HEK293 (cell line): Measurements from ENCODE around the gene RPL6.

ENCODE experiments used
- CTCF ChIP-seq: fragments of 450-650 bp; formaldehyde crosslinking; IDR thresholded peaks from 2 replicates; pipeline ENCODE4 v1.5.1; 2016; ENCODE audit warnings: missing biosample characterization, missing genetic modification characterization
- EGR2 ChIP-seq: fragments of 450-650 bp; formaldehyde crosslinking; IDR thresholded peaks from 2 replicates; pipeline ENCODE4 v1.5.1; 2016; ENCODE audit warnings: low read depth, missing biosample characterization, missing genetic modification characterization
- KLF1 ChIP-seq: fragments of 450-650 bp; formaldehyde crosslinking; IDR thresholded peaks from 2 replicates; pipeline ENCODE4 v1.5.1; 2016; ENCODE audit warnings: missing biosample characterization, missing genetic modification characterization
- SALL2 ChIP-seq: fragments of 450-650 bp; formaldehyde crosslinking; IDR thresholded peaks from 2 replicates; pipeline ENCODE4 v1.5.0; 2017; ENCODE audit warnings: missing biosample characterization, mild to moderate bottlenecking, missing genetic modification characterization, borderline replicate concordance
- YY1 ChIP-seq: fragments of 450-650 bp; formaldehyde crosslinking; IDR thresholded peaks from 2 replicates; pipeline ENCODE4 v1.5.1; 2018; ENCODE audit warnings: missing biosample characterization, missing genetic modification characterization
- ZNF624 ChIP-seq: fragments of 450-650 bp; formaldehyde crosslinking; IDR thresholded peaks from 2 replicates; pipeline ENCODE4 v1.5.1; 2017; ENCODE audit warnings: missing biosample characterization, missing genetic modification characterization
- ZNF677 ChIP-seq: fragments of 450-650 bp; IDR thresholded peaks from 2 replicates; pipeline ENCODE4 v1.5.0; 2018; ENCODE audit warnings: missing biosample characterization, mild to moderate bottlenecking, missing genetic modification characterization, moderate library complexity
- TF ChIP-seq, protein P1 (sequence below): fragments of 450-650 bp; formaldehyde crosslinking; IDR thresholded peaks from 2 replicates; pipeline ENCODE4 v1.5.1; 2016; ENCODE audit warnings: missing biosample characterization, missing genetic modification characterization

DNA sequence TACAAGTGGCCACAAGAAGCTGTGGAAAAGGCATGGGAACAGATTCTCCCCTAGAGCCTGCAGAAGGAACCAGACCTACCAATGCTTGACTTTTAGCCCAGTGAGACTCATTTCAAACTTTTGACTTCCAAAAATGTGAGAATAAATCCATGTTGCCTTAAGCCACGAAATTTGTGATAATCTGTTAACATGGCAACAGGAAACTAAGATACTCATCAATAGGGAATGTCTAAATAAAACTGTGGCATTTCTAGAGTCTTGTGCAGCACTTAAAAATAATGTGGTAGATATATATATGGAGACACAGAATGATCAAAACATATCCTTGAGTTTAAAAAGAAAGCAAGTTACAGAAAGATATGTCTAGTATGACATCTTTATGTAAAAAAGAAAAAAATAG, 39.2 kb downstream of the RPL6 start:
- TF ChIP-seq SALL2 (no peak), KLF1 (tag by site-specific recombination) (no peak), CTCF (tag by site-specific recombination) (no peak), EGR2 (no peak), ZNF624 (no peak), YY1 (no peak), ZNF677 (tag by site-specific recombination) (no peak)
- TF ChIP-seq, protein P1, sequence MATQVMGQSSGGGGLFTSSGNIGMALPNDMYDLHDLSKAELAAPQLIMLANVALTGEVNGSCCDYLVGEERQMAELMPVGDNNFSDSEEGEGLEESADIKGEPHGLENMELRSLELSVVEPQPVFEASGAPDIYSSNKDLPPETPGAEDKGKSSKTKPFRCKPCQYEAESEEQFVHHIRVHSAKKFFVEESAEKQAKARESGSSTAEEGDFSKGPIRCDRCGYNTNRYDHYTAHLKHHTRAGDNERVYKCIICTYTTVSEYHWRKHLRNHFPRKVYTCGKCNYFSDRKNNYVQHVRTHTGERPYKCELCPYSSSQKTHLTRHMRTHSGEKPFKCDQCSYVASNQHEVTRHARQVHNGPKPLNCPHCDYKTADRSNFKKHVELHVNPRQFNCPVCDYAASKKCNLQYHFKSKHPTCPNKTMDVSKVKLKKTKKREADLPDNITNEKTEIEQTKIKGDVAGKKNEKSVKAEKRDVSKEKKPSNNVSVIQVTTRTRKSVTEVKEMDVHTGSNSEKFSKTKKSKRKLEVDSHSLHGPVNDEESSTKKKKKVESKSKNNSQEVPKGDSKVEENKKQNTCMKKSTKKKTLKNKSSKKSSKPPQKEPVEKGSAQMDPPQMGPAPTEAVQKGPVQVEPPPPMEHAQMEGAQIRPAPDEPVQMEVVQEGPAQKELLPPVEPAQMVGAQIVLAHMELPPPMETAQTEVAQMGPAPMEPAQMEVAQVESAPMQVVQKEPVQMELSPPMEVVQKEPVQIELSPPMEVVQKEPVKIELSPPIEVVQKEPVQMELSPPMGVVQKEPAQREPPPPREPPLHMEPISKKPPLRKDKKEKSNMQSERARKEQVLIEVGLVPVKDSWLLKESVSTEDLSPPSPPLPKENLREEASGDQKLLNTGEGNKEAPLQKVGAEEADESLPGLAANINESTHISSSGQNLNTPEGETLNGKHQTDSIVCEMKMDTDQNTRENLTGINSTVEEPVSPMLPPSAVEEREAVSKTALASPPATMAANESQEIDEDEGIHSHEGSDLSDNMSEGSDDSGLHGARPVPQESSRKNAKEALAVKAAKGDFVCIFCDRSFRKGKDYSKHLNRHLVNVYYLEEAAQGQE (tag by site-specific recombination) = no peak
